HepG2 (cell line): Measurements from ENCODE around the gene CD7. TPM values are rescaled to one million over a fixed set of nuclear protein-coding genes. Genes with fewer than 3 reads are reported as not detected.

Source experiments
- AKNA ChIP-seq: sonication (generic); formaldehyde crosslinking; IDR thresholded peaks from 2 replicates; pipeline ENCODE4 v1.4.0; 2020; ENCODE audit warnings: missing genetic modification reagents, borderline replicate concordance
- ASH2L ChIP-seq: fragments of 300-600, 200-600 bp; sonication (generic); IDR thresholded peaks from 2 replicates; pipeline ENCODE4 v1.7.0; 2017; ENCODE audit warnings: low read depth, mild to moderate bottlenecking, moderate library complexity, mixed read lengths, low read length; ENCODE audit not compliant: insufficient read length
- EEA1 ChIP-seq: sonication (generic); formaldehyde crosslinking; IDR thresholded peaks from 2 replicates; pipeline ENCODE4 v1.5.1; 2020; ENCODE audit warnings: mild to moderate bottlenecking, missing genetic modification reagents, borderline replicate concordance
- HBP1 ChIP-seq: IDR thresholded peaks from 2 replicates; pipeline ENCODE4 v1.6.1; 2016; ENCODE audit warnings: low read depth, control low read depth
- HOXA3 ChIP-seq: sonication (generic); formaldehyde crosslinking; IDR thresholded peaks from 2 replicates; pipeline ENCODE4 v1.5.0; 2020; ENCODE audit warnings: missing genetic modification reagents
- KDM5B ChIP-seq: sonication (generic); formaldehyde crosslinking; IDR thresholded peaks from 2 replicates; pipeline ENCODE4 v1.4.0; 2020; ENCODE audit warnings: missing genetic modification reagents, mild to moderate bottlenecking, borderline replicate concordance
- KMT2B ChIP-seq: IDR thresholded peaks from 2 replicates; pipeline ENCODE4 v1.6.1; 2016; ENCODE audit warnings: missing genetic modification reagents, missing compliant biosample characterization
- SETDB1 ChIP-seq: sonication (generic); formaldehyde crosslinking; IDR thresholded peaks from 2 replicates; pipeline ENCODE4 v1.5.1; 2020; ENCODE audit warnings: missing genetic modification reagents, mild to moderate bottlenecking, borderline replicate concordance
- SIN3A ChIP-seq: IDR thresholded peaks from 2 replicates; pipeline ENCODE4 v1.6.1; 2011; ENCODE audit warnings: low read depth, mild to moderate bottlenecking, control low read depth, low read length, borderline replicate concordance
- YY1 ChIP-seq: IDR thresholded peaks from 2 replicates; pipeline ENCODE4 v1.6.1; 2011; ENCODE audit warnings: low read length, low read depth, moderate library complexity, mild to moderate bottlenecking; ENCODE audit not compliant: insufficient read depth, insufficient replicate concordance
- ZFP90 ChIP-seq: sonication (generic); formaldehyde crosslinking; IDR thresholded peaks from 2 replicates; pipeline ENCODE4 v1.8.0; 2022; ENCODE audit warnings: missing genetic modification reagents, mild to moderate bottlenecking, inconsistent platforms, borderline replicate concordance
- ZNF550 ChIP-seq: sonication (generic); formaldehyde crosslinking; IDR thresholded peaks from 2 replicates; pipeline ENCODE4 v1.4.0; 2020; ENCODE audit warnings: mild to moderate bottlenecking, missing genetic modification reagents, borderline replicate concordance
- ZNF746 ChIP-seq: sonication (generic); formaldehyde crosslinking; IDR thresholded peaks from 2 replicates; pipeline ENCODE4 v1.8.0; 2022; ENCODE audit warnings: mild to moderate bottlenecking, missing genetic modification reagents
- ZNF841 ChIP-seq: sonication (generic); formaldehyde crosslinking; IDR thresholded peaks from 2 replicates; pipeline ENCODE4 v1.8.1; 2023; ENCODE audit warnings: missing genetic modification reagents, borderline replicate concordance
- polyA plus RNA-seq, 8 experiments: library from polyadenylated mRNA; depleted of rRNA in 3 of 8; stranded (reverse) in 7 of 8; unstranded in 1 of 8; fragments of >200 nt; fragmentation: Illumina TruSeq in 4 of 8; extraction: Trizol in 4 of 8; gene quantifications; 2 replicates each; pipeline versions ENCODE4 v1.2.1 to v1.2.3, GENCODE V29; 2011 to 2016; ENCODE audit warnings: low read depth in 4 of 8, missing spikeins in 1 of 8, mixed read lengths in 1 of 8; ENCODE audit not compliant: insufficient read depth in 1 of 8
- total RNA-seq, 5 experiments: library from RNA; depleted of rRNA; stranded (reverse); fragments of >200 nt; fragmentation: Illumina TruSeq; extraction: Trizol; gene quantifications; 2 replicates each; pipeline ENCODE4 v1.2.3, GENCODE V29; 2016; ENCODE audit warnings: low read depth in 1 of 5

CD7 gene
- total and polyA plus RNA-seq, 2 of the 13 experiments (the other 11 are each of a cell fraction or from before 2014, with no cell fraction given), result 67.6 to 76.4 TPM

- 0 out of 2 replicates have a peak, but pooled peaks have one; percentile 48 for TF ChIP-seq HBP1
- TF ChIP-seq ZNF550 (CRISPR knock-in tag), result no peak
- no peak for TF ChIP-seq AKNA
- TF ChIP-seq ASH2L, result peak; percentile 26
- TF ChIP-seq ZNF746, result no peak
- TF ChIP-seq YY1, result no peak
- TF ChIP-seq HOXA3 (CRISPR knock-in tag), result peak; percentile 69; the same call in 1 of the 2 replicates
- TF ChIP-seq KDM5B, result 0 out of 2 replicates have a peak, but pooled peaks have one; percentile 21
- TF ChIP-seq SETDB1, result 0 out of 2 replicates have a peak, but pooled peaks have one; percentile 8
- no peak; the same call in 1 of the 2 replicates for TF ChIP-seq ZFP90 (CRISPR knock-in tag)
- no peak; the same call in 1 of the 2 replicates for TF ChIP-seq EEA1 (CRISPR knock-in tag)
- no peak for TF ChIP-seq ZNF841 (CRISPR knock-in tag)
- no peak for TF ChIP-seq SIN3A
- peak; percentile 26; the same call in 1 of the 2 replicates for TF ChIP-seq KMT2B (CRISPR knock-in tag)
Observed at GRCh38 chr17:82320140-82320840, 2.9 kb upstream of the CD7 start (continued).
